Measurements from ENCODE around the gene BMP4. TPM values are rescaled to one million over a fixed set of nuclear protein-coding genes. Genes with fewer than 3 reads are reported as not detected.

BMP4 gene
- total and polyA plus RNA-seq, 2 of the 13 experiments (the other 11 are each of a cell fraction or from before 2014, with no cell fraction given) = 56.4 to 169 TPM

DNA sequence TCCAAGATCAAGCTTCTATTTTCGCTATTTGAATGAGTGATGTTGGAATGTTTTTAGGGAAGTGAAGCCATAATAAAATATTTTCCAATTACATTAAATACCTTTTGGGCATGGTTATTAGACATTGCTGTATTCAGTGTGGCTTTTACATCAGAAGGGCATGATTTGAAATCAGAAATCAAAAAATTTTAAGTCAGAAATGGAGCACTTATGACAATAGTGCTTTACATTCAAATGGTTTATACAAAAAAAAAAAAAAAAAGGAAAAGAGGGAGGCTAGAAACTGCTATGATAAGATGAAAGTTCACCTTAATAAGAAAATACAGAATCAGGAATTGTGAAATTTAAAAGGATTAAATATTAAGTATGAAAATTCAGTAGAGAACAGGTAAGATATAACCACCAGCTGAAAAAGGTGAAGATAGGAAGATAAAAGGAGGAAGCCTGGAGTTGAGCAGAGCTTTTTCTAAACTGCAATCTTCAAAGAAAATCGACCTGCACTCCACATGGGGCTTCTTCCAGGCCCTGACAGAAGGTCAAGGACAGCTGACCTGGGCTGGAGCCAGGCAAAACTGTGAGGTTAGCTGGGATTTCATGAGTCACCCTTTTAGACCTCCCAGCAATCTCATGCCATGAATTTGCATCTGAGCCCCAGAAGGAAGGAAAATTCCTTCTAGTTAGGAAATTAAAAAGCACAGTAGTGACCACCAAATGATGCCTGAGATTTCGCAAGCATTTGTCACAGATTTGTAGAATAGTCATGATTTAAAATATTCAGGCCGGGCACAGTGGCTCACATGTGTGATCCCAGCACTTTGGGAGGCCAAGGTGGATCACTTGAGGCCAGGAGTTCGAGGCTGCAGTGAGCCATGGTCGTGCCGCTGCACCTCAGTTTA lies 23.4 kb upstream of the BMP4 start (continued):
- TF ChIP-seq, protein P1, sequence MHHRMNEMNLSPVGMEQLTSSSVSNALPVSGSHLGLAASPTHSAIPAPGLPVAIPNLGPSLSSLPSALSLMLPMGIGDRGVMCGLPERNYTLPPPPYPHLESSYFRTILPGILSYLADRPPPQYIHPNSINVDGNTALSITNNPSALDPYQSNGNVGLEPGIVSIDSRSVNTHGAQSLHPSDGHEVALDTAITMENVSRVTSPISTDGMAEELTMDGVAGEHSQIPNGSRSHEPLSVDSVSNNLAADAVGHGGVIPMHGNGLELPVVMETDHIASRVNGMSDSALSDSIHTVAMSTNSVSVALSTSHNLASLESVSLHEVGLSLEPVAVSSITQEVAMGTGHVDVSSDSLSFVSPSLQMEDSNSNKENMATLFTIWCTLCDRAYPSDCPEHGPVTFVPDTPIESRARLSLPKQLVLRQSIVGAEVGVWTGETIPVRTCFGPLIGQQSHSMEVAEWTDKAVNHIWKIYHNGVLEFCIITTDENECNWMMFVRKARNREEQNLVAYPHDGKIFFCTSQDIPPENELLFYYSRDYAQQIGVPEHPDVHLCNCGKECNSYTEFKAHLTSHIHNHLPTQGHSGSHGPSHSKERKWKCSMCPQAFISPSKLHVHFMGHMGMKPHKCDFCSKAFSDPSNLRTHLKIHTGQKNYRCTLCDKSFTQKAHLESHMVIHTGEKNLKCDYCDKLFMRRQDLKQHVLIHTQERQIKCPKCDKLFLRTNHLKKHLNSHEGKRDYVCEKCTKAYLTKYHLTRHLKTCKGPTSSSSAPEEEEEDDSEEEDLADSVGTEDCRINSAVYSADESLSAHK (CRISPR knock-in tag; IDR thresholded peaks at IDR 0.05; ENCODE audit: borderline replicate concordance) = no peak
- TF ChIP-seq PAX8 (CRISPR knock-in tag; IDR thresholded peaks at IDR 0.05; ENCODE audit: borderline replicate concordance) = no peak
- TF ChIP-seq, protein P2, sequence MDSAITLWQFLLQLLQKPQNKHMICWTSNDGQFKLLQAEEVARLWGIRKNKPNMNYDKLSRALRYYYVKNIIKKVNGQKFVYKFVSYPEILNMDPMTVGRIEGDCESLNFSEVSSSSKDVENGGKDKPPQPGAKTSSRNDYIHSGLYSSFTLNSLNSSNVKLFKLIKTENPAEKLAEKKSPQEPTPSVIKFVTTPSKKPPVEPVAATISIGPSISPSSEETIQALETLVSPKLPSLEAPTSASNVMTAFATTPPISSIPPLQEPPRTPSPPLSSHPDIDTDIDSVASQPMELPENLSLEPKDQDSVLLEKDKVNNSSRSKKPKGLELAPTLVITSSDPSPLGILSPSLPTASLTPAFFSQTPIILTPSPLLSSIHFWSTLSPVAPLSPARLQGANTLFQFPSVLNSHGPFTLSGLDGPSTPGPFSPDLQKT (CRISPR knock-in tag; IDR thresholded peaks at IDR 0.05; ENCODE audit: borderline replicate concordance) = no peak
- TF ChIP-seq ZNF33B (CRISPR knock-in tag; IDR thresholded peaks at IDR 0.05) = no peak
- no peak for TF ChIP-seq ZNF839 (CRISPR knock-in tag; IDR thresholded peaks at IDR 0.05; ENCODE audit: borderline replicate concordance)
- peak; percentile 72; the same call in 1 of the 2 replicates for TF ChIP-seq YEATS4 (CRISPR knock-in tag; IDR thresholded peaks at IDR 0.05; ENCODE audit: borderline replicate concordance)
- no peak for TF ChIP-seq HNRNPH1 (optimal IDR thresholded peaks at IDR 0.05; ENCODE audit: low read depth, low read length)
- 0 out of 2 replicates have a peak, but pooled peaks have one; percentile 58 for TF ChIP-seq IRF2 (CRISPR knock-in tag; IDR thresholded peaks at IDR 0.05)
- TF ChIP-seq ZNF382 (CRISPR knock-in tag; IDR thresholded peaks at IDR 0.05; ENCODE audit: borderline replicate concordance) = no peak
- peak; percentile 51 for TF ChIP-seq ZEB1 (IDR thresholded peaks at IDR 0.05; ENCODE audit: insufficient replicate concordance, low read depth)
- TF ChIP-seq, protein P3, sequence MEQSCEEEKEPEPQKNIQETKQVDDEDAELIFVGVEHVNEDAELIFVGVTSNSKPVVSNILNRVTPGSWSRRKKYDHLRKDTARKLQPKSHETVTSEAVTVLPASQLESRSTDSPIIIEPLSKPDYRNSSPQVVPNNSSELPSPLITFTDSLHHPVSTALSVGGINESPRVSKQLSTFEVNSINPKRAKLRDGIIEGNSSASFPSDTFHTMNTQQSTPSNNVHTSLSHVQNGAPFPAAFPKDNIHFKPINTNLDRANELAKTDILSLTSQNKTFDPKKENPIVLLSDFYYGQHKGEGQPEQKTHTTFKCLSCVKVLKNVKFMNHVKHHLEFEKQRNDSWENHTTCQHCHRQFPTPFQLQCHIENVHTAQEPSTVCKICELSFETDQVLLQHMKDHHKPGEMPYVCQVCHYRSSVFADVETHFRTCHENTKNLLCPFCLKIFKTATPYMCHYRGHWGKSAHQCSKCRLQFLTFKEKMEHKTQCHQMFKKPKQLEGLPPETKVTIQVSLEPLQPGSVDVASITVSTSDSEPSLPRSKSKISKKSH (CRISPR knock-in tag; IDR thresholded peaks at IDR 0.05; ENCODE audit: borderline replicate concordance) = no peak
- no peak for TF ChIP-seq ZNF207 (IDR thresholded peaks at IDR 0.05; ENCODE audit: borderline replicate concordance)
- TF ChIP-seq ZNF484 (CRISPR knock-in tag; IDR thresholded peaks at IDR 0.05; ENCODE audit: borderline replicate concordance, low read depth) = no peak
- TF ChIP-seq DR1 (CRISPR knock-in tag; IDR thresholded peaks at IDR 0.05) = no peak
- TF ChIP-seq GTF3A (CRISPR knock-in tag; conservative IDR thresholded peaks at IDR 0.05) = no peak
- TF ChIP-seq CCDC6 (CRISPR knock-in tag; IDR thresholded peaks at IDR 0.05) = no peak
- TF ChIP-seq MEIS1 (CRISPR knock-in tag; IDR thresholded peaks at IDR 0.05; ENCODE audit: borderline replicate concordance) = peak; percentile 76; the same call in 1 of the 2 replicates
- no peak for TF ChIP-seq ZNF260 (CRISPR knock-in tag; IDR thresholded peaks at IDR 0.05; ENCODE audit: borderline replicate concordance, low read depth)
- TF ChIP-seq HNF4A (CRISPR knock-in tag; IDR thresholded peaks at IDR 0.05) = peak; percentile 80
- TF ChIP-seq ZFY (CRISPR knock-in tag; IDR thresholded peaks at IDR 0.05) = no peak
- TF ChIP-seq RBFOX2 (IDR thresholded peaks at IDR 0.05; ENCODE audit: low read depth, low read length) = no peak
- no peak for TF ChIP-seq RARG (CRISPR knock-in tag; IDR thresholded peaks at IDR 0.05; ENCODE audit: low read depth)
- TF ChIP-seq U2AF2 (IDR thresholded peaks at IDR 0.05; ENCODE audit: low read depth, low read length) = no peak

All from HepG2 (cell line).